Left ventricle myocardium inferior (tissue), 1 donor: ENCODE results near the gene PCBD1. TPM values are rescaled to one million over a fixed set of nuclear protein-coding genes. Genes with fewer than 3 reads are reported as not detected.

Source experiments
- DNase-seq: peaks from one replicate; pipeline ENCODE4 v3.0.0-alpha.2; 2020
- H3K27ac ChIP-seq: fragments of 200-600 bp; replicated peaks from 2 replicates; pipeline ENCODE4 v1.8.0; 2021
- H3K27me3 ChIP-seq: fragments of 200-600 bp; 2 replicates; pipeline ENCODE4 v1.8.0; 2021; ENCODE audit warnings: low read depth
- H3K36me3 ChIP-seq: fragments of 200-600 bp; 2 replicates; pipeline ENCODE4 v1.8.0; 2021
- H3K4me1 ChIP-seq: fragments of 200-600 bp; 2 replicates; pipeline ENCODE4 v1.8.0; 2021
- H3K4me3 ChIP-seq: fragments of 200-600 bp; 2 replicates; pipeline ENCODE4 v1.8.0; 2021; ENCODE audit warnings: mild to moderate bottlenecking, moderate library complexity
- H3K9me3 ChIP-seq: fragments of 200-600 bp; replicated peaks from 2 replicates; pipeline ENCODE4 v1.8.0; 2021
- intact Hi-C: fragments of 100-400 bp; cut with micrococcal nuclease; formaldehyde crosslinking; loops from one replicate; pipeline ENCODE4 v1.11.0; 2022
- total RNA-seq: library from RNA; stranded (reverse); fragmentation: NEBNext Ultra II Directional; extraction: Animal tissue kit (Norgen Biotek cat#: 25700); gene quantifications from one replicate; pipeline ENCODE4 v1.2.1, GENCODE V29; 2021
- TF ChIP-seq, protein P1 (sequence below): fragments of 200-600 bp; IDR thresholded peaks from 2 replicates; pipeline ENCODE4 v1.8.0; 2021; ENCODE audit warnings: antibody characterized with exemption, mild to moderate bottlenecking, borderline replicate concordance
- donor health status: DM: no; HTN: yes; CAD: no; lungs with severe emphysema.

Gene PCBD1
- total RNA-seq, 1 donor from 2014 or later: 123 TPM

DNA sequence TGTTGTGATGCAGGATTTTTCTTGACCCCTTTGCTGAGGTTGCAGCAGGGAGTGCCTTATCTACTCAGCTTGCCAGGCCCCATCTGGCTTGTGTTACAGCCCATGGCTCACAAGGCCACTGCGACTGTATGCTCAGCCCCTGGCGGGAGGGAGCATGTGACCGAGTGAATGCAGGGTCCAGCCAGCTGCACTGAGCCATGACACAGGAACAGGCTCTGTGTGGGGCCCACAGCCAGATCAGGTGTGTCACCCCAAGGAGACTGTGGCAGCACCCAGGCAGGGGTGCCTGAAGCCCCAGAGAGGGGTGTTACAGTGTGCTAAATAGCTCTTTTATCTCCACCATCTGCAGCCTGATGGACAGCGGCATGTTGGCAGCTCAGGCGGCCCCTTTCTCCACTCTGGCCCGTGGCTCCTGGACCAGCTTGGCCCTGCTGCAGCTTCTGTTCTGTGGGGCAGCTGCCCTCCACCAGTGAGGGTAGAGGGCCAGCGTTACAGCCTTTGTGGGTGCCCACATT lies 2.6 kb upstream of the PCBD1 start:
- Histone ChIP-seq H3K9me3 (no peaks in the 10 kb centered on the region), H3K4me3 (peak overlapping the region; percentile 9), H3K27ac (peak overlapping the region; percentile 82), H3K36me3 (no peaks in the 10 kb centered on the region), H3K4me1 (peaks cover 43% of the 10 kb centered on the region), H3K27me3 (no peaks in the 10 kb centered on the region)
- peak; percentile 72 for DNase-seq
- TF ChIP-seq, protein P1, sequence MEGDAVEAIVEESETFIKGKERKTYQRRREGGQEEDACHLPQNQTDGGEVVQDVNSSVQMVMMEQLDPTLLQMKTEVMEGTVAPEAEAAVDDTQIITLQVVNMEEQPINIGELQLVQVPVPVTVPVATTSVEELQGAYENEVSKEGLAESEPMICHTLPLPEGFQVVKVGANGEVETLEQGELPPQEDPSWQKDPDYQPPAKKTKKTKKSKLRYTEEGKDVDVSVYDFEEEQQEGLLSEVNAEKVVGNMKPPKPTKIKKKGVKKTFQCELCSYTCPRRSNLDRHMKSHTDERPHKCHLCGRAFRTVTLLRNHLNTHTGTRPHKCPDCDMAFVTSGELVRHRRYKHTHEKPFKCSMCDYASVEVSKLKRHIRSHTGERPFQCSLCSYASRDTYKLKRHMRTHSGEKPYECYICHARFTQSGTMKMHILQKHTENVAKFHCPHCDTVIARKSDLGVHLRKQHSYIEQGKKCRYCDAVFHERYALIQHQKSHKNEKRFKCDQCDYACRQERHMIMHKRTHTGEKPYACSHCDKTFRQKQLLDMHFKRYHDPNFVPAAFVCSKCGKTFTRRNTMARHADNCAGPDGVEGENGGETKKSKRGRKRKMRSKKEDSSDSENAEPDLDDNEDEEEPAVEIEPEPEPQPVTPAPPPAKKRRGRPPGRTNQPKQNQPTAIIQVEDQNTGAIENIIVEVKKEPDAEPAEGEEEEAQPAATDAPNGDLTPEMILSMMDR: no peak
- intact Hi-C loops: no loop called here

DNA sequence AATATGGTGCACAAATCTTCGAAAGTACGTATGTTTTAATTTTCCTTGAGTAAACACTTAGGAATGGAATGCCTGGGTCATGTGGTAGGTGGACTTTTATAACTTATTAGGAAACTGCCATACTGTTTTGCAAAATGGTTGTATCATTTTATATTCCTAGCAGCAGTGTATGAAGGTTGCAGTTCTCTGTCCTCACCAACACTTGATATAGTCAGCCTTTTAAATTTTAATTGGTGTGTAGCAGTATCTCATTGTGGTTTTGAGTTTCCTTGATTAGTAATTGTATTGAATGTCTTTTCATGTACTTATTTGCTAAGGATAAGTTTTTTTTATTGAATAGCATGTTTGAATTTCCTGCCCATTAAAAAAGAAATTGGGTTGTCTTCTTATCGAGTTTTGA lies 926 bp upstream of the PCBD1 start:
- peaks cover 15% of the 10 kb centered on the region for H3K36me3 ChIP-seq
- no peak for DNase-seq
- H3K9me3 ChIP-seq: no peaks in the 10 kb centered on the region
- H3K27ac ChIP-seq: no peak overlapping the region
- intact Hi-C loops: no loop called here
- no peaks in the 10 kb centered on the region for H3K27me3 ChIP-seq
- H3K4me3 ChIP-seq: no peak overlapping the region
- peaks cover 47% of the 10 kb centered on the region for H3K4me1 ChIP-seq
- TF ChIP-seq, protein P1: no peak

DNA sequence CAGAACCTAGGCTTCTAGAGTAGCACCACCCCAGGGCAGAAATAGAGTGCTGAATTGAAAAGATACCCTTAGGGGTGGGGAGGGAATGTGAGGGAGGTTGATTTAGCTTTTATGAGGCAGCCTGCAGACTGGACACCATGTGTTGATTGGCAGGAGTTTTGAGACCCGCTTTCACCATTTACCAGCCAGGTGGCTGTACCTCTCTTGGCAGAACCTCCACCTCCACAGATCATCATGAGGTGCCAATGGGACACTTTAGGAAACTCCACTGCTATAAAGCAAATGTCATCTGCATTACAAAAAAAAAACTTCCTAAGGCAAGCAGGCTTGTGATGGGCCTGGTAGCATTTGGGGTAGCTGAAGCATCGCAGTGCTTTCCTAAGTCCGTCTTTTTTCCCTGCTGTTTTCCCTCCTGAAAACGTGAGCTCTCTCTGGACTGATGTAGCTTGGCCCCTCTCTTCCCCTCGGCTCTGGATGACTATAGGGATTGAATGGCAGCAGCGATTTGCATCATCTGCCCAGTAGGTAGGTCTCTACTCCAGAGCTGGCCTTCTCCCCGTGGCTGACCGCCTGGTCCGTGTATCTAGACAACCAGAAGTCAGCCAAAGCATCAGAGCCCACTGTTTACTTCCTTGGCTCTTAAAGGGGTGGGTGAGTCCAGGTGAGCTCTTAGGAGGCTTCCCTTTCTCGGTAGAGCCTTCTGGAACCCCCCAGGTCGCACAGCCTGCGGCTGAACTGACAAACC lies 1.3 kb downstream of the PCBD1 start:
- H3K27me3 ChIP-seq: no peaks in the 10 kb centered on the region
- intact Hi-C loops: no loop called here
- H3K36me3 ChIP-seq: peaks cover 34% of the 10 kb centered on the region
- no peaks in the 10 kb centered on the region for H3K9me3 ChIP-seq
- DNase-seq: no peak
- peaks cover 47% of the 10 kb centered on the region for H3K4me1 ChIP-seq
- H3K4me3 ChIP-seq: peak overlapping the region; percentile 80
- H3K27ac ChIP-seq: peak overlapping the region; percentile 94
- TF ChIP-seq, protein P1: no peak

DNA sequence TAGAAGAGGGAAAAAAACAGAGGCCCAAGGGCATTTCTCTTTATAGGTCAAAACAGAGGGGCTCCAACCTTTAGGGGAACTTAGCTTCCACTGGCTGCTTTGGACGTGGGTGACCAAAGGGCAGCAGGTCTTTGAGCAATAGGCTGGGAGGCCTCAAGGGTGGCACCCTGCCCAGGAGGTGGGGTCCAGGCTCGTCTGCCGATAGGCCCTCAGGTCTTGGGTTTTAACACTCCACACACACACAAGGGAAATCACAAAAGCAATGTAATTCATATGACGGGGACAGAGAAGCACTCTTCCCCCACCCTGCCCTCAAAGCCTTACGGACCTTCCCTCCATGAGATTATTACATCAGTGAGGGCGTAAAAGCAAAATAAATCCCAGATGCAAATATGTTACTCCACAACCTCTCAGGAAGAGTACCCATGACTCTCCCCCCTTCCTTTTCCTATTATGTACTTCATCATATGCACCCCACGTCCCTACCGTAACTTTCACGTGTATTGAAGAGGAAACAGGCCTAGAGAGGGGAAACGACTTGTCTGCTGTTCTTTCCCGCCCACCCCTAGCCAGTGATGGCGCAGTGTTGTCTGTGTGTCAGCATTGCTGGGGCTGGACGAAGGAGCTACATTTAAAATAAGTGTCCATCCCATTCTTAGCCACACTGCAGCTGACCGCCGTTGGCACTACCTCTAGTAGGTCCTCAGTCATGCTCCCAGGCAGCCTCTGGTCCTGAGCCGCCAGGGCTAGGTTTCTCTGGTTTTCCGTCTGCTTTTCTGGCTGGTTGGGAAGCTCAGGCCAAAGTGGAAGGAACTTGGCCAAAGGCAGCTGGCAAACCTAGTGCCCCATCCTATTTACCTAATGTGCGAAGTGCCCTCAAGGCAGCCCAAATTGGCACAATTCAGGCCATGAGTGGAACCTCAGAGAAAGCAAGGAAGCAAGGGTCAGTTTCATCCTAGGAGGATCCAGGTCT lies 2.1 kb downstream of the PCBD1 start:
- no peak for DNase-seq
- Histone ChIP-seq H3K27me3 (no peaks in the 10 kb centered on the region), H3K4me1 (peaks cover 41% of the 10 kb centered on the region), H3K4me3 (no peak overlapping the region), H3K27ac (no peak overlapping the region), H3K9me3 (no peaks in the 10 kb centered on the region), H3K36me3 (peaks cover 38% of the 10 kb centered on the region)
- intact Hi-C loops: no loop called here
- TF ChIP-seq, protein P1: no peak

DNA sequence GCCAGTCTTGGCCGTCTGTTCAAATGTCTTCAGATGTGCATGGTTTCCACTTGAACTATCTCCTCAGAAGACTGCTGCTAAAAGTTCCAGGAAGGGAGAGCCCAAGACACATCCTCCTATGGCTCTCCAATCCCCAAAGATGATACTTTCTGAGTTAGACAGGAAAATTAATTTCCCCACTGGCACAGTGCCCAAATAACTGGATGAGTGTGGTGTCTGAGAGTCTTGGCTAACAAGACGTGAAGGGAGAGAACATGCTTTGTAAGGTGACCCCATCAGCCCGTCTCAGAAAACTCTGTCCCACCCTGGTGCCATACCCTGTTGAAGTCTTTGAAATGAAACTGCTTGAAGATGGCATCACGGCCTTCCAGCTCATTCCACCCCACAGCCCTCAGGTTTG lies 2.9 kb downstream of the PCBD1 start:
- no peak overlapping the region for H3K27ac ChIP-seq
- H3K36me3 ChIP-seq: peaks cover 40% of the 10 kb centered on the region
- no peaks in the 10 kb centered on the region for H3K9me3 ChIP-seq
- H3K4me1 ChIP-seq: peaks cover 34% of the 10 kb centered on the region
- no peak for DNase-seq
- no peak overlapping the region for H3K4me3 ChIP-seq
- intact Hi-C loops: no loop called here
- H3K27me3 ChIP-seq: no peaks in the 10 kb centered on the region
- TF ChIP-seq, protein P1: no peak
